Keratinocyte (primary cell): ENCODE data around the gene GPC1.

Experiments
- CTCF ChIP-seq, 3 experiments: IDR thresholded peaks in 1 of 3; conservative IDR thresholded peaks in 1 of 3; optimal IDR thresholded peaks in 1 of 3; 2 replicates in 2 of 3; 3 replicates in 1 of 3; pipeline versions ENCODE3 to v1.5.1; 2011; ENCODE audit warnings: low read length in 3 of 3, mild to moderate bottlenecking in 3 of 3, moderate library complexity in 2 of 3, control low read depth in 1 of 3, inconsistent platforms in 1 of 3; ENCODE audit not compliant: insufficient read depth in 2 of 3; ENCODE audit errors: extremely low read depth in 1 of 3
- EZH2 ChIP-seq: IDR thresholded peaks from one replicate; pipeline ENCODE4 v1.6.1; 2012; ENCODE audit warnings: inconsistent platforms, mild to moderate bottlenecking, low read length, moderate library complexity

- TF ChIP-seq CTCF (optimal IDR thresholded peaks at IDR 0.05 in 1 of 3, IDR thresholded peaks at IDR 0.05 in 1 of 3, conservative IDR thresholded peaks at IDR 0.05 in 1 of 3; ENCODE audit: extremely low read depth in 1 of 3, insufficient read depth in 2 of 3, low read length in 3 of 3): no peak
- no peak for TF ChIP-seq EZH2
Observed at GRCh38 chr2:240390091-240391073, 45.1 kb upstream of the GPC1 start.
